HG02981 (cell line): ENCODE data around the gene TUBA8.
"Not testable (repeated sequence)": the region's sequence is repeated elsewhere in the genome, so short reads cannot be mapped to it uniquely, and the experiment has no call there.

Experiments used
- ATAC-seq: cut with Tn5 transposase; IDR thresholded peaks from one replicate; pipeline ENCODE4 v1.9.1; 2021; ENCODE audit warnings: mild to moderate bottlenecking, moderate library complexity; ENCODE audit not compliant: unreplicated experiment

The TUBA8 gene

DNA sequence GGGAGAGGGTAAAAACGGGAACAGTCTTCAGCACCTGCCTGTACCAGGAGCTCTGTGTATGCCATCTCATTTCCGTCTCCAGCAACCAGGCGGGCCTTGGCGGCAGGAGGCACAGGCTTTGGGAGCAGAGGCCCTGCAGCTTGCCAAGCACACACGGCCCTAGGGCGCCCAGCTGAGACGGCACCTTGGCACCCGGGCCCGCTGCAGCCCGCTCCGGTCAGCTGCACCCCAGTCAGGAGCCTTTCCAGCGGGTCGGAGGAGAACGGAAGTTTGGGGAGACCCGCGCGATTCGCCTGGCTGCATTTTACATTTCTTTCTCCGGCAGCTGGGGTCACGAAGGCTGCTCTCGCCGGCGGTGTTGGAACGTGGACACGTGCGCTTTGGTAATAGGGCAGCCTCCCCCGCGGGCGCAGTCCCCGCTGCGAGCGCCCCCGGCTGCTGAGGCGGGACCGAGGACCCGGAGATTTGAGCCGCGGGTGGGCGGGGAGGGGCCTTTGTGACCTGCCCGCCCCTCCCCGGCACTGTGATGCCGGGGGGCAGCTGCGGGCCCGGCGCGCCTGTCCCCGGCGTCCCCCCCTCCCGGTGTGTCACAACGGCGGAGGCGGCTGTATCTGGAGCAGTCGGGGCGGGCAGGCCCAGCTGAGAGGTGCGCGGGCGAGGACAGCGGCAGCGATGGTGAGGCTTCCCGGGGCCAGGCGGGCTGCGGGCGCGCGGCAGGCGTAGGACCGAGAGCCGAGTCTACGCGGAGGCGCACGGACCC, at the start of gene TUBA8:
Gene TUBA8 (plus strand): TSS at position 616 of the 760 bp plus-strand sequence. CDS start 57 bp downstream, at position 673.
- peak; percentile 43 for ATAC-seq

DNA sequence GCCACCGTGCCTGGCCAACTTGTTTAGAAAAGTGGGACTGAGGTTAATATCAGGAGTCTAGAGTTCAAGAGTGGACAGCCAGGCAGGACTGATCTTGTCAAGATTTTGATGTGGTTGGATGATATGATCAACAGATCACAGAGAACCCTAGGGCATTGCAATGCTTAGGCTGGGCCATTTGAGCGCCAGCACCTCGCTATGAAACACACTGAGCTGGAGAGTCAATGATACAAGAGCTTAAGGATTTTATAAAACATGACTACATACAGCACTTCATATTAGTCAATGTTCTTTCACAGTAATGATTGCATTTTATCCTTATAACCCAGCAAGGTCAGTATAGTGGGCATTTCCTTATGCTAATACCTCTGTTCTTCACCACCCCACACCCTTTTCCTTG, 48.2 kb upstream of the TUBA8 start:
- ATAC-seq: no peak

DNA sequence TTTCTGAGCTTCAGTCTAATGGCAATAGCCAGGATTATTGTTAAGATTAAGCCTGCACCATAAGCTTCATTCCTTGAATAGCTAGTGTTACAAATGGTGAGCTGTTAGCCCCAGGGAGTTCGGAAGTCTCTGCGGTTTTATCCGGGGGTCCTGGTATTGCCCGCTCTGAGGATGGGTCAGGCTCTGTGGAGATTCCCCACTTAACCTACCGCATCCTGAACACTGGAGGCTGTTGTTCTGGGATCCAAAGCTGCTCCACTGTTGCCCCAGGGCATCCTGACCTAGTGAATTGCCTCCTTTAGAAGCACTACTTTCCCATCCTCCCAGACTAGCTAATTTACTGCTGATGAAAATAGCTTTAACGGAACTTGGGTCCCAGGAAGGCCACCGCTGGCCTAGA, 47.3 kb upstream of the TUBA8 start:
- ATAC-seq: no peak

DNA sequence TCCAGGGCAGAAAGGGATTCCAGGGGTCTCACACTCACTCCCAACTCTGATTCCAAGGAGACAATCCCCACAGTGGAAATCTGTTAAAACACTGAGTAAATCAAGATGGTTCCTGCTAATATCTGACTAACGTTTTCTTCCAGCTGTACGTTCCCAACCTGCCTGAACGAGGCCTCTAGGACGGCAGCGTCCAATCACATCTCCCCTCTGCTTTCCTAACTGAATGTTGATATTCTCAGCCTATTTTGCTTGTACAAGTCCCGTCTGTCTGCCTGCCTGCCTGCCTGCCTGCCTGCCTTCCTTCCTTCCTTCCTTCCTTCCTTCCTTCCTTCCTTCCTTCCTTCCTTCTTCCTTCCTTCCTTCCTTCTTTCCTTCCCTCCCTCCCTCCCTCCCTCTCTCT, 46.9 kb upstream of the TUBA8 start:
- not testable (repeated sequence) for ATAC-seq

DNA sequence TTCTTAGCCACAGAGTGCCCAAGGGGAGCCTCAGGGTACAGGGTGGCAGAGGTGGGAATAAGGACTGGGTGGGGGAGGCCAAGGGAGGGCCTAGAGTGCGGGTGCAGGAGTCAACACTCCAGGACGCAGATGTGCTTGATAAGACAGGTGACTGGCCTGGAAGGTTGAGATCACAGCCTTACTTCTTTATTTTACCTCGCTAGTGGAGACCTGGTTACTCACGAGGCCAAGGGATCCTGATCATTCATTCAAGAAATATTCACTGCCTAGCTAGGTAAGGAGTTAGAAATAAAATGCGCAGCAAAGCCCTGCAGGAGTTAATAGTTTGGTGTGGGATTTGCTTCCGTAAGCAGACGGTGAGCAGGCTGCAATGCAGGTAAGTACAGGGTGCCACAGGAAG, 46.0 kb upstream of the TUBA8 start:
- ATAC-seq: no peak

DNA sequence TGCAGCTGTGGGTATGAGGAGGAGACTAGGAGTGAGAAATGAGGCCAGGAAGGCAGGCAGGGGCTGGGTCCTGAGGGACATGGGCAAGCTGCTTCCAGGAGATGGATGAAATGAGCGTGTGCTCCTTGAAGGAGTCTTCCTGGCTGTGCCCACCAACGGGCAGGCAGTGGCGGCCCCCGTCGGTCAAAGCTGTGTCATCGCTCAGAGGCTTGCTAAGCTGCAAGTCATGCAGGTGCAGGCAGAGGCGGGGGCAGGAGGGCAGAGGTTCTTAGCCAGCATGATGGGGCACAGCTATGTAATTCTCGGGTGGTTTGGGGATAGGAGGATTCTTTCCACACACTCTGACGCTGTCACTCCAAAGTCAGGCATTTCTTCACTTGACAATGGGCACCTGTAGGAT, 45.4 kb upstream of the TUBA8 start:
- no peak for ATAC-seq

DNA sequence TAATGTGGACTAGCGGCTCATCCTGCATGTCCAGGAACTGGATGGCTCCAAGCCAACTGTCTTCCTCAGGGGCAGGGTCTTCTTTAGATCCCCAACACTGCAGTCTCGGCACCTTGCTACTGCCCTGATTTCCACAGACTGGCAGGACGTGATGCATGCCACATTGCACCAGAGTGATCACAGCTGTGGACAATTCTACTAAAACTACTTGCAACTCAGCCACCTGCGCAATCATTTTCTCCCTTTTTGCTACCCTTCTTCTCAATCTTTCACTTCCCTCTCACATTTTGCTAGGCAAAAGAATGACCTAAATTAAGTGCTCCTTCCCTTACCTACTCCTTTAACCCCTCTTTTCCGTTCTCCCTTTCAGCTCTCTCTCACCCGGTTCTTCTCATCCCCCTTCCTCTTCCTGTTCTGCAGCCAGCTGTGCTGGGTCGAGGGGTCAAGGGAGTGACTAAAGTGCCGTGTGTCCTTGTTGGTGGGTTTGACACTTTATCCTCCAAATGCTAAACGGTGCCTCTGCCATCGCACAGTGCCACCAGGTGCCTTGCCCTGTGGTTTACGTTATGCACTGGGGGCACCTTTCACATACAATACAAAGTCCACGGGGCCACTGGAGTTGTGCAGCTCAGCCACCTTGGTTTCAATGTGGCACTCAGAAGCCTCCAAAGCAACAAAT, 44.3 kb upstream of the TUBA8 start:
- no peak for ATAC-seq

DNA sequence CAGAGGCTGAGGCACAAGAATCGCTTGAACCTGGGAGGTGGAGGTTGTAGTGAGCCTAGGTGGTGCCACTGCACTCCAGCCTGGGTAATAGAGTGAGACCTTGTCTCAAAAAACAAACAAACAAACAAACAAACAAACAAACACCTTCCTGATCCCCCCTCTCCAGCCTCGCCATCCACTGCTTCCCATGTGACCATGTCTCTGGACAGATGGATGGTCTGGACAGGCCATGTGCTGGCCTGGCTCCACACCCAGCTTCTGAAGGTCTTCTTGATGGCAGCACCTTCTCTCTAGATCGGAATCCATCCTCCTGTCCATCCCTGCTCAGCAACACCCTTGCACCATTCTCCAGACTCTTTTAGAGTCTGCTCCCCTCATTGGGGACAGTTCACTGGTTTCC, 43.5 kb upstream of the TUBA8 start:
- no peak for ATAC-seq

DNA sequence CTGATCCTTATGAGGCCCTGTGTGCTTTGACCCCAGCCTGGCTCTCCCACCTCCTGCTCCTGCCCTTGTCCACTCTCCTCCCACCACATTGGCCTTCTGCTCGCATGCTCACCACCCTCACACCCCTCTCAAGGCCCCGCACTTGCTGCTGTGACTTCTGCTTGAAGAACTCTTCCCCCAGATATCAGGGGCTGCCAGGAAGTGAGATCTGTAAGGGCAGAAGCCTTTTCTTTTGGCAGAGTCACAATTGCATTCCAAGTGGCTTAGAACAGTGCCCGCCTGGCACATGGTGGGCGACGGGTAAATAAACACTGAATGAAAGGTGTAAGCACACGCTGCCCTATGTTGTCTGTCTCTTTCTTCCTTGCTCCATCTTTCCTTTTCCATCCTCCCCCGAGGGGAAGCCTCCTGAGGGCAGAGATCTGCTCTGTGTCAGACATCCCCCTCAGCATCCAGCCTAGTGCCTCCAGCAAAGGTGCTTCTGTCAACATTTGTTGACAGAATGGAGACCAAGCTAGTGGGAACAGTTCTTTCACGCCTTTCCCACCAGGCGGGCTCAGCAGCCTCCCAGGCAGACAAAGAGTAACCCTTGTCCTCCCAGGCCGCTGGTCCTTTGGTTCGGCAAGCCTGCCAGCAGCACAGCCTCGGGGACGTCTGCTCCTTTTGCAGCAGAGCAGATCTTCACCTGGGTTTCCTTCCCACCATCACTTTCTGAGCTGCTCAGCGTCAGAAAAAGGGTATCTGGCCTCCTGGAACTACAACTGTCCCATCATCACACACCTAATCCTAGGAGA, 42.9 kb upstream of the TUBA8 start:
- no peak for ATAC-seq

DNA sequence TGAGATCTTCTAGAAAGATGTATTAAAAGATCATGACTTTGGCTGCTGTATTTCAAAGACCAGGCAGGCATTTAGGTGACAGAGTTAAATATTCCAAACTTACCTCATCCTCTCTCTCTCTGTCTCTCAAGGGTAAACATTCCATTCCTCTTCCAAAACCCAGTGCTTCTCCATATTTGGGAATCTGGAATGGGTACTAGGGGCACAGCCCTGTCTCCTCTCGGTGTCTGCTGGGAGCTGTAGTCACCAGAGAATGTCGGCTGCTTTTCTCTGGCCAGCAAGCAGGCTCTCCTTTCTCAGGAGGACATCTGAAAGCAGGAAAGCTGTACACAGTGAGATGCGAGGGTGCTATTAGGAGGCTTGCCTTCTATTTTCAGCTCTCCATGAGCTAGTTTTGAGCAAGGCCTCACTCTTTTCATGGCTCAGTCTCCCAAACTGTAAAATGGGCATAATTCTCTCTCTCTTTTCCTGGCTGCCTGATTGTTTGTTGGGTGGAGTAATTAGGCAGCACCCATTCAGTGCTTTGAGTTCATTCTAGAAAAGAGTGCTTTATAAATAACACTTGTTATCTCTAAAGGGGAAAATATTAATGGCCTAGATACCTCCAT, 42.1 kb upstream of the TUBA8 start:
- ATAC-seq: no peak

DNA sequence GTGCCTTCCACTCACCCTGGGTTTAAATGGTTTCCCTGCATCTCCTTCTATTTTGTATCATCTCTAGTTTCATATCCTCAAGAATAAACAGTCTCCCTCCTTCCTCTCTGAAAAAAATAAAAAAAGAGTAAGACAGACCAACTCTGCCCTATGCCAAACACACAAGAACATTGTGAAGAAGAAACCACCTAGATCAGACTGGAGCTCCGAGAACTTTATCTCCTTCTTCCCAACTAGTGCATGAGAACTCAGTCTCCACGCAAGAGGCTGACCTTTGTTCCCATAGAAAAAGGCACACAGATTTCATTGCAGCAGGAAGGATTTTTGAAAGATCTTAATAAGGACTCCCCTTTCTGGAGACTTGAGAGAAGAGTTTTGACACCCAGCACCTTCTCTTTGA, 41.6 kb upstream of the TUBA8 start:
- ATAC-seq: no peak

DNA sequence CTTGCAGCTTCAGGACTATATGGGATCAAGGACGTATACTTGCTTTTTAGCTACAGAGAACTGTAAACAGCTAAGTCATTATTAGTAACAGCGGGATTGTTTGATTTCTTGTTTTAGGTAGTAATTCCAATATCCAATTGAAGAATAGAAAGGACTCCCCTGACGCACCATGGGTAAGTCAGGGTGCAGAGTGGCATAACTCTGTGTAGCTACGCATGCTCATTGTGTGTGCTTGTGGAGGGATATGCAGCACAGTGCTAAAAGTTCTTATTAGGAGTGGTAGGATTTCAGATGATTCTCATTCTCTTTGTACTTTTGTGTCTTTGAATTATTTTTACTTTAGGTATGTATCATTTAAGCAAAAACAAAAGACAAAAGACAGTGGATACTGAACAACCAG, 40.6 kb upstream of the TUBA8 start:
- no peak for ATAC-seq

DNA sequence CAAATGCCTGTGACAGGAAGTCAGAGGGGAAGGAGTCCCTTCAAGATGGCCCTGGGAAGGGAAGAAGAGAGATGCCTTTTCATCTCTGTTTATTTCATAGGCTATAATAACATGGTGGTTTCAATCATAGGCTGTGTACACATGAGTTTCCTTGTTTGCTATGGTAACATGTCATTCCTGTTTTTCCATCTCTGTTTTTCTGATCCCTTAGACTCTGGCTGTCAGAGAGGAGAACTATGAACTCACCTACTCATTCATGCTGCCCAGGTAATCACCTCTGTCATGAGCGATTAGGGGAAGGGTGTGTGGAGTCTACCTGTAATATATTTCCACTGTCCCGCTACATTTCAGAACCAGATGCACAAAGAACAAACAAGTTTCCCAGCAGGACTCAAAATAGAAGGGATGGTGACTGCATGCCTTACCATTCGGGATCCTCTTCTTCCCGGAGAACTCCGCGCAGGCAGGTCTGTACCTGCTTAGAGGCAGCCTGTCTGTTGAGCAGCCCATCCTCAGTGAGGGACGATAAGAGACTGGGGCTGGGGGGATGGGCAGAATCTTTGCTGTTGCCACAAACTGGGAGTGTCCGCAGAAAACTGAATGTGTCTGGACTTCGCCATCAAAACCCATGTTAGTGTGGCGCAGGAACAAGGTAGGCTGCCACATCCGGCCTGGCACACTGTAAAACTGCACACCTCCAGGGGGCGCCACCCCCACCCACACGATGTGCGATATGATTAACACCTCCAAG, 39.9 kb upstream of the TUBA8 start:
- no peak for ATAC-seq

DNA sequence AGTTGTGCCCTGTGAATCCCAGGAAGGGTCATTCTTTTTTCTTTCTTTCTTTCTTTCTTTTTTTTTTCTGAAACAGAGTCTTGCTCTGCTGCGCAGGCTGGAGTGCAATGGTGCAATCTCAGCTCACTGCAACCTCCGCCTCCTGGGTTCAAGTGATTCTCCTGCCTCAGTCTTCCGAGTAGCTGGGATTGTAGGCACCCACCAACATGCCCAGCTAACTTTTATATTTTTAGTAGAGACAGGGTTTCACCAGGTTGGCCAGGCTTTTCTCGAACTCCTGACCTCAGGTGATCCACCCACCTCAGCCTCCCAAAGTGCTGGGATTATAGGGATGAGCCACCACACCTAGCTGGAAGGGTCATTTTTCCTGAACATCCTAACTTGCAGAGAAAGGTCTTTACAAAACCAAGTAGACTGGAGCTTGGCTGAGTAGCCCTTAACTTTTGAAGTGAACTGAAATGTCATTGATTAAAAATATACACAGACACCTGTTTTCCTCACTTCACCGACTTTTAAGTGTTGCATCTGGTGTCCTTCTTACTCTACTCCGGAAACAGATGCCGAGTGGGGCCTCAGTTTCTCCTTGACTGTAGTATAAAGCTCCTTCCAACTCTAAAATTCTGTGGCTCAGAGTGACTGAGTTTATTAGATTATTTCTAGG, 39.2 kb upstream of the TUBA8 start:
- not testable (repeated sequence) for ATAC-seq

DNA sequence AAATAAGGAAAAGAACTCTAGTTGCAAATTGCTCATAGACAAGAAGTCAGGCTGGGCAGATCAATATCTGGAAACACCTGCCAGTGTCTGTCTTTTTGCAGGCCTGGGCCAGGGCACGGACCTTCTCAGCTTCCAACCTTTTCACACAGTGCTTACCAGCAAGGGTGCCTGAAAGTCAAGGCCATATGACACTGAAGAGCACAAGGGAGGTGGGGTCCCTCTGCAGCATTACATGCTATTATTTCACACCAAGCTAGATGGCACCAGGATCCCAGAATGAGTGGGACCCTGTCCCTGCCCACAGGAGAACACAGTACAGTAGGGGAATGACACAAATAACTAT, 38.7 kb upstream of the TUBA8 start:
- no peak for ATAC-seq

DNA sequence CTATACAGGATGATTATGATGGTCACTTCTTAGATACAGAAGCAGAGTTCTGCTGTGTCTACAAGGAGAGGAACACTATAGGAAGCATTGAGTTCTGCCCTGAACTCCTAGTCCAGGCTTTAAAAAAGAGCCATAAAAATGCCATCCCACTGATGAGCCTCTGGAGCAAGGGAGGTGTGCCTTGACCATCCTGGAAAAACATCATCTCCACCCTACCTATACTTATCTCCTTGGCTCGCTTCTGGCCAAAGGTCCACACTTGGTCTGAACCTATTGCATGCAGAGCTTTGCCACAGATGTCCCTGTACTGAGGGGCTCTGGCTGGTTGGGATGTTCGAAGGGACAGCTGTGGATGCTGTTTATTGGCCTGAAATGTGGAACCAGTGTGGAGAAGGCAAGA, 37.1 kb upstream of the TUBA8 start:
- no peak for ATAC-seq

DNA sequence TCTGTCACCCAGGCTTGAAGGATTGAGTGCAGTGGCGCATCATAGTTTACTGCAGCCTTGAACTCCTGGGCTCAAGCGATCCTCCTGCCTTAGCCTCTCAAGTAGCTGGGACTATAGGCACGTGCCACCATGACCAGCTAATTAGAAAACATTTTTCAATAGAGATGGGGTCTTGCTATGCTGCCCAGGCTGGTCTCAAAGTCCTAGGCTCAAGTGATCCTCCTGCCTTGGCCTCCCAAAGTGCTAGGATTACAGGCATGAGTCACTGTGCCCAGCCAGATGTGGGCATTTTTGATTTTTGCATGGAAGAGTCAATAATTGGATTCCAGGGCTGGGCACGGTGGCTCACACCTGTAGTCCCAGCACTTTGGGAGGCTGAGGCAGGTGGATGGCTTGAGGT, 36.7 kb upstream of the TUBA8 start:
- ATAC-seq: not testable (repeated sequence)

DNA sequence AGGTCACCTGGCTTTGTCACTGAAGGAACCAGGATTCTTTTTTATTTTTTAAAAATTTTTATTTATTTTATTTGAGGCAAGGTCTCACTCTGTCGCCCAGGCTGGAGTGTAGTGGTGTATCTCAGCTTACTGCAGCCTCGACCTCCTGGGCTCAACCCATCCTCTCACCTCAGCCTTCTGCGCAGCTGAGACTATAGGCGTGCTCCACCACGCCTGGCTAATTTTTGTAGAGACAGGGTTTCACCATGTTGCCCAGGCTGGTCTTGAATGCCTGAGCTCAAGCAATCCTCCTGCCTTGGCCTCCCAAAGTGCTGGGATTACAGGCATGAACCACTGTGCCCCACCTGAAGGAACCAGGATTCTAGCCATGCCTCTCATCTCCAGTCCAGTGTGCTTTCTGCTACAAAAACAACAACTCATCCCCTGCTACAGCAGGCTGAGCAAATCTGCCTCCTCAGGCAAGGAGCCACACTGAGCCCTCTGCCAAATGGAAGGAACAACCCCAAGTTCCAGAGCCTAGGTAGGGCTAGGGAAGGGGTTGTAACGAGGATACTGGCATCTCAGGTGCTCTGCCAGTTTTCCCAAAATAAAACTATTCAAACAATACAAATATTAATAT, 35.4 kb upstream of the TUBA8 start:
- ATAC-seq: no peak

DNA sequence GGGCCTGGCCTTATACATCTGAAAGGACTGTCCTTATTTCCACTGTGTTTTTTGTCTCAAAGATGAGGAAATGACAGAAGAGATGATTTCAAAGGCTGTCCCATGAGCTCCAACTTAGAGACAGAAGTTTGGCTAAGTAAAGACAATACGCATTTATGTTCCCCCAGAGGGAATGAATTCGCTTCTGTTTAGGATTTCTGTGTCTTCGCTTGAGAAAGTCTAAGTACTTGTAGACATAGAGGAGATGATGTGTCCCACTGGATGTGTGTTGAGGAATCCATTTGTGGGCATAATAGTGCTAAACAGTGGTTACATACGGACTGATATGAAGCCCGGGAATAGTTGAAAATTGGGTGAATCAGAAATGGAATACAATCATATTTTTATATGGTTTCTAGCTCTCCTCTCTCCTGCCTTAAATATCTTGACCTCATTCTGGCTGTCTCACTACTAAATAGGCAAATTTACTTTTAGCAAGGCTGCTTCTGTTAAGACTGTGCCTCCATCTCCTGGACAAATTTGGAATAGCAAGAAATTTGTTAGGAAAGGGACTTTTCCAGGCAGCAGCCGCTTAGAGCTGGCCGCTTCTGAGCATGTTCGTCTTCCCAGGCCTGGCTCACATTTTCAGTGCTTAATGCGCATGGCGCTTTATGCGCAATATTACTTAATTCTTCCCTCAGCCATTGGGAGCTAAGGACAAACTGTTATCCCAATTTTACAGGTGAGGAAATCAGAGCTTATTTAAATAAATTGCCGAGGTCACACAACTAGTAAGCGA, 34.7 kb upstream of the TUBA8 start:
- ATAC-seq: no peak
